Bone marrow (tissue), 2 donors: Measurements from ENCODE around the gene STXBP4.

Experiments
- DNase-seq, 2 donors: peaks; one replicate each; lab custom pipeline; 2025; lab: John Stamatoyannopoulos, UW

Gene STXBP4

GRCh38 chr17:54968262-54968987 is at the start of gene STXBP4, which contains the start of gene COX11:
STXBP4 (plus strand) TSS chr17:54968765; CDS start chr17:54986220, 17,455 bp downstream.
COX11 (minus strand) TSS chr17:54968654; CDS start chr17:54968646, 8 bp downstream.
- peak; percentile 73 to 89 for DNase-seq

DNA sequence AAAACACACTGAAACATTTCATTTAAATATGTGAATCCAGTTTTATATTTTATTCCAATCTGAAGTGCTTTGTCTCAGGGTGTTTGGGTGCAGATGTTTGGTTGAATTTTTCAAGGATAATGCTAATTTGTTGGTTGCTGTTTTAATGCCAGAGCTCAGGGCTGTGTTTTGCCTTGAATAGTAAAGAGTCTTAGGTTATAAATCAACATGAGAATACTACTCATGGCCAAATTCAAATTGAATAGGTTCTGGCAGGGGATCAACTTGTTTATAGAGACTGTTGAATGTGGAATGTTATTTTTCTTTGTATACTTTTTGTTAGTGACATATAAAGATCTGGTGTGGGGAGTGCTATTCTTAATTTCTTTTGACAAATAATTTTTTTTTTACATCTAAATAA is 49.1 kb upstream of the STXBP4 start:
- DNase-seq = no peak

DNA sequence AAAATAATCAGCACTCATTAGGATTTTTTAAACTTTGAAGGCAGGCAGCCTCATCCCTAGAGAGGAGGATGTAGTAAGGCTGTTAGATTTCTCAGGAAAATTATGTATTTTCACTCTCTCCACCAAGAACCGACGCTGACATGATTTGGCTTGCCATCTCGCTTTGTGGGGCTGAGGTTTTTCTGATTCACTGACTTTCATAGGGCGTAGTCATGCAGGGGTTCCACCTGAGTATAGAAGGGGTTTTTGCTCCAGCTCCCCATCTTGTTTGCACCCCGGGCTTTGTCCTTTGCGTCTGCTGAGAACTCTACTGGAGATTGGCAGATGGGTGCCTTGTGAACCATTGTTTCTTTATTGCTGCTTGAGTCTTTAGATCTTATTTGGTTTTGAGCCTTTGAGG is 47.7 kb upstream of the STXBP4 start:
- no peak for DNase-seq

DNA sequence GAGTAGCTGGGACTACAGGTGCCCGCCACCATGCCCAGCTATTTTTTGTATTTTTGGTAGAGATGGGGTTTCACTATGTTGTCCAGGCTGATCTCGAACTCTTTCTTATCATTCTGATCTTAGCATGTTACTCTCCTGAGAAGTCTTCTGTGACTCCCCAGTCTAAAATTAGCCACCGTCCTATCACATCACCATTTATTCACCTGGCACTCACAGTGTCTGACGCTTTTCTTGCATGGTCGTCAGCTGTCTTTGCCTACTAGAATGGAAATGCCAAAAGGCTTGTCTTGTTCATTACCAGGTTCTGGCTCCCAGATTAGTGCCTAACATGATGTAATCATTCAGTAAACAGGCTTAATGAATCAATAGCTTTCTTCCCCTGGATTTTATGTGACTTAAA is 44.2 kb upstream of the STXBP4 start:
- no peak for DNase-seq

DNA sequence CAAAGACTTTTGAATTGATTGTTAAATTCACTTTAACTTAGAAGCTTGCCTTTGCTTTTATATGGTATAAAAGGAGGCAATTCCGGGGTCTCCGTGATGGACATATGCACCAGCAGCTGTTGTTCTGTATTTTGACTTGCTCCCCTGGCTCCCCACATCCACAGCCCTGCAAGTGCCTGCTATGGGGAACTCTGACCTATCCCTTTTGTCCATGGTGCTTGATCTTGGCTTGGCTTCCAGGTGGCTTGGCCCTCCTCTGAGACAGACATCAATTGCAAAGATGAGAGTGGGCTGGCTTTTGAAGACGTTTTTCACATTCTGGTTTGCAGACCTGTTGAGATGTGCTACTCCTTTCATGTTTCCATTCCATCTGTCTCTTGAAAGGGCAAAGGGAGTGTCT is 41.0 kb upstream of the STXBP4 start:
- DNase-seq = no peak

- no peak for DNase-seq
Measured at GRCh38 chr17:54932711-54933110, 35.9 kb upstream of the STXBP4 start.

GRCh38 chr17:54933921-54934320 is 34.6 kb upstream of the STXBP4 start:
- DNase-seq = no peak

DNA sequence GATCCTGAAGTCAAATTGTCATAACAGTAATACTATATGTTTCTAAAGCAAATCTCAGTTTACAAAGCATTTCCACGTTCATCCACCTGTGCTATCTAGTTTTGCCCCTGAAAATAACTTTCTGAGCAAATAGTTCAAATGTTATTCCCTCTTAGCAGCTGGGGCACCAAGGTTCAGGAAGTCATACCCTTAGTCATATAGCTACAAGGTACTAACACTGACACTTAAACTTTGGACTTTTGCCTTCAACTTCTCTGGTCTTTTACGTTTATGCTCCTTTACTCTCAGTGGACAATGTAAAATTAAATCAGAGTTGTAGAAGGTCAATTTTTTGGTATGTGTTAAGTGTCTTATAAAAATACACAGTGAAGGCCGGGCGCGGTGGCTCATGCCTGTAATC is 33.1 kb upstream of the STXBP4 start:
- no peak for DNase-seq

DNA sequence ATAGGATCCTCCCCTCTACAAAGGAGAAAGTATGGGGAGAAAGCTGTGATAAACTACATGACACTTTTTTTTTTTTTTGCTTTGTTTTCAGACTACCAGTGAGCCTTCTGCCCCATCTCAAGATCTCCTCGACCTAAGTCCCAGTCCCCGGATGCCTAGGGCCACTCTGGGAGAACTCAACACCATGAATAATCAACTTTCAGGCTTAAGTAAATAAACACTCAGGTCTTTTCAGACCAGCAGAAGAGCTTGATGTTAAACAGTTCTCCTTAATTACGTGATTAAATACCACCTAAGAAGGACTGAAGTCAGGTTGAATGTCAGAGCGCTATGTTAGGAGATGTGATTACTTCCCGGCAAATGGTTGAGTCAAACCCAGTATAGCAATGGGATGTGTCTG is 31.5 kb upstream of the STXBP4 start:
- DNase-seq = no peak

- DNase-seq = no peak
Measured at GRCh38 chr17:54937426-54937825, 31.1 kb upstream of the STXBP4 start.

DNA sequence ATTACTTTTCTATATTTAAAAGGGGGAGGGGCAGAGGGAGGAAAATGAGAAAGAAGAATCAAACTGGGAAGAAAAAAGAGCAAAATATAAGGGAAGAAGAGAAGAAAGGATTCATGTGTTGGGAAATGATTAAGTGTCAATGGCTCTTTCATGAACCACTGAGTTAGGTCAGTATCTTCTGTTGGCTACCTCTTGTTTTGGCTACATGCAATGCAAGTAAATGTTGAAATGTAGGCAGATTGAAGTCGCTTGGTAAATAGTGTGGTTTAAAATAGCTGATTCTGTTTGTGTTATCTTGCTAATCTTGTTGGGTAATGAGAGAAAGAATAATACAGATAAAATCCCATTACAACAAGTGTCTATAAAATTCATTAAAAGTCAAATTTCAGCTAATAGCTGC is 27.3 kb upstream of the STXBP4 start:
- DNase-seq = no peak

- DNase-seq = no peak
Measured at GRCh38 chr17:54944796-54945195, 23.8 kb upstream of the STXBP4 start.

DNA sequence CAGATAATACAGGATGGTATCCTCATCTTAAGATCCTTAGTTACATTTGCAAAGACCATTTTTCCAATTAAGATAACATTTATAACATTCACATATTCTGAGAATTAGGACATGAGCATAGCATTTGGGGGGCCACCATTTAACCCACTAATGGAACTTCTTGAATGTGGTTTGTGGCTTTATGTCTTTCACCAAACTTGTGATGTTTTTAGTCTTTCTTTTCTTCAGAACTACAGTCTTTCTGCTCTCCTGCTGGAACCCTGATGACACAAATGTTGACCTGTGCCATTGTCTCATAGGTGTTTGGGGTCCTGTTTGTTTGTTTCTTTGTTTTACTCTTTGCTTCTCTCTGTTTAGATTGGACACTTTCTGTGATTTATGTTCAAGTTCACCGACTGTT is 23.3 kb upstream of the STXBP4 start:
- no peak for DNase-seq

DNA sequence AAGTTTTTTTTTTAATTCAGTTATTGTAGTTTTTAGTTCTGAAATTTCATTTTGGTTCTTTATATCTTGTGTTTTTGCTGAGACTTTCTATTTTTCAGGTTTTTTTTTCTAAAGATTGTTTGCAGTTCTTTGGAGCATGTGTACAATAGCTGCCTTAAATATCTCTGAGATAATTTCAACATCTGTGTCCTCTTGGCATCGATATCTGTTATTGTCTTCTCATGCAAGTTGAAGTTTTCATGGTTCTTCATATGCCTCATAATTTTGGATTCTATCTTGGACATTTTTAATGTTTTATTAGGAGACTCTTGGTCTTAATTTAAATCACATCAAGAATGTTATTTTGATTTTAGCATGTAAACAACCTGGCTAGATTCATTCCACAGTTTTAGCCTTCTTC is 22.9 kb upstream of the STXBP4 start:
- no peak for DNase-seq

DNA sequence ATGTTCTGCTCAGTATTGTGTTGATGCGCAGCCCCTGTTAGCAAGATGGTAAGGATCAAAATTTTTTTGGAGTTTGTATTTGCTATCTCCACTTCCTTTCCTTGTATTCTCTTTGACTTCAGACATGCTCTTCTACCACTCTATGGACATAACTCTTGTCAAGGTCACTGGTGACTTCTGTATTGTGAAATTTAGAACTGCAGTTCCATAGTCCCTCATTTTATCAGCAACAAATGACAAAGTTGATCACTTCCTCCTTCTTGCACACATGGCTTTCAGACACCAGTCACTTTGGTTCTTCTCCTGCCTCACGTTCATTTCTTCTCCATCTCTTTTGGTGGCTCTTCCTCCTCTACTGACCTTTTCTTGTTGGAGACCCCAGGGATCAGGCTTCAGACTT is 21.2 kb upstream of the STXBP4 start:
- DNase-seq = no peak

DNA sequence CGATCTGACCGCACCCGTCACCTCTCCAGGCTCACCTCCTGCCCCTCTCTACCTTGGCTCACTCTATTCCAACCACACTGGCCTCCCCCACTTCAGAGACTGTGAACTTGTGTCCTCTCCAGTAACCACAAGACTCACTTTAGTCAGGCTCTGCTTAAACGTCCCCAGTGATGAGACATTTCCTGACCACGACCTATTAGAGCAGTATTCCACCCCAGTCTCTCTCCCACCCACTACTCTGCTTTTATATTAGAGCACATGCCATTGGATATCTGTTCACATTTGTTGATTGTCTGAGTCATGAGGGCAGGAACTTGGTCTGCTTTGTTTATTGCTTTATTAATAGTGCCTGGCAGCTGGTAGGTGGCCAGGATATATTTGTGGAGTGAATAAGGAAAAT is 20.2 kb upstream of the STXBP4 start:
- DNase-seq = peak in 1 of 2 donors; percentile 5

DNA sequence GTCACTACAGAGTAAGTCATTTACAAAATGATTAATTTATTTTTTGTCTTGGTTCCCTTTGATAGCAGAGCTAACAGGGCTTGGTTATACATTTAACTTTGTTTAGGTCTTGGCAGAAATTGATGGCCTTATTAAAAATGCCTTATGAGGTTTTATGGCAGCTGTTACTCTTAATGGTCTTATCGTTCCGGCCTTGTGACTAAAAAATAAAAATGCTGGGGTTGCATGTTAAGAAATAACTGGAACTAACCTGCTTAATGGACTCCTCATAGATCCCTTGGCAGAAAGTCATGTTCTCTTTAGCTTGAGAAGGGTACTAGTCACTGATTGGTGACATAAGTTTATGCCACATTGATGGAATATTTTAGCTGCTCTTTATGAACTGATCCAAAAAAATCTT is 18.4 kb upstream of the STXBP4 start:
- DNase-seq = no peak

- no peak for DNase-seq
Measured at GRCh38 chr17:54951286-54951685, 17.3 kb upstream of the STXBP4 start.

DNA sequence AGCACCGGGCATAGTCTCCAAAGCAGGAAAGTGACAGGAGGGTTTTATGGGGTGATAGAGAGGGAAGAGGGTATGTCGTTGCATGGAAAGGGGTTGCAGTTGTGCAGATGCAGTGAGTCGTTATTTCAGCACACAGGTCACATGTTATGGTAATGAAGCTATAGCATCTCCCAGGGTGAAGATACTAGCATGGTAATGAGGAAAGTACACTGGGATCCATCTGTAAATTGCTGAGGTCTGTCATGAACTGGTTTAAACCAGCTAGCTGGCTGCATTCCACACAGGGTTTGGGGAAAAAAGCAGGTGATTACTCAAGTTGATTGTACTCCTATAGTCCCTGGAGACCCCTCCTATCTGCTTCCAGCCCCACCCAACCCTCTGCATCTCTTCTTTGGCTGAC is 11.8 kb upstream of the STXBP4 start:
- DNase-seq = no peak

GRCh38 chr17:54967621-54968261 is 824 bp upstream of the STXBP4 start:
- DNase-seq = no peak

DNA sequence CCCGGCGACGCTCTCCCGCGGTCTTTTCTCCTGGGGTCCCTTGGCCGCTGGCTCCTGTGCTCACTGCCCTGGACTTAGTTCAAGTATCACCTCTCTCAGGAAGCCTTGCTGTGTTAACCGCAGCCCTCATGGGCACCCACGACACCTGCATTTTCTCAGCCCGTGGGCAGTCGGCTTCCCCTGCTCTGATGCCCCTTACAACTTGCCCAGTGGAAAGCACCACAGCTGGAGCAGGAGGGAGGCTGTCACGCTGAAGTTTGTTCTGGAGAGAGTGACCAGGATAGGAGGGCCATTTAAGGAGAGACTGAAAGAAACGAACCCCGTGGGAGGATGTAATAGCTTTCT is 395 bp downstream of the STXBP4 start:
- no peak for DNase-seq

DNA sequence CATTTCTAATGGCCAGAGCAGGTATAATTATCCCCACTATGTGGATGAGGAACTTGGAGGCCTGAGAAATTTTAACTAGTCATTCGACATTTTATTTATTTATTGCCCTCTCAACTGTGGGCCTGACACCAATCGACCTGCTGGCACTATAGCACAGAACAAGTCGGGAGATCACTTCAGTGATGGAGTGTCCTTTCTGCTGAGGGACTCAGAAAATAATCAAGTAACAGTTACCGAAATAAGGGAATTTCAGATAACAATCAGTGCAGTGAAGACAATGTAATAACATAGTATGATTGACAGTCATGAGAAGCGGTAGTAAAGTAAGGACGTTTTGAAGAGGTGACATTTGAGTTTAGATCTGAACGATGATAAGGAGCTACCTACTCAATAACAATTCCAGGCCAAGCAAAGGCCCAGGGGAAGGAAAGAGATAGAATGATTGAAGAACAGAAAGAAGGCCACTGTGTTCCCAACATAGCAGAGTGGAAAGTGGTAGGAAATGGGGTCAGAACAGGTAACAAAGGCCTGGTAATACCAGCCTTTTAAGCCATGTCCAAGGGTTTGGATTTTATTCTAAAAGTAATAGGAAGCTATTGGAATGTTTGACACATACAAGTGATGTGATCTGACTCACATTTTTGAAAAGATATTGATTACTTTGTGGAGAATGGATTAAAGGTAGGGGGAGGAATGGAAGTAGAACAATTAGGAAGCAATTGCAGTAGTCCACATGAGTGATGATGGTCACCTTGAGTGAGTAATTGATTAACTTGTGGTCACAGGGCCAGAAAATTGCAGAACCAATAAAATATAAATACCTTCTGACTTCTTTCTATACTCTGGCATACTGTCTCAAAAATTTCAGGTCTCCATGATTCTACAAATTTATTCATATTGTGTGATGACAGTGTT is 1.4 kb downstream of the STXBP4 start:
- no peak for DNase-seq

DNA sequence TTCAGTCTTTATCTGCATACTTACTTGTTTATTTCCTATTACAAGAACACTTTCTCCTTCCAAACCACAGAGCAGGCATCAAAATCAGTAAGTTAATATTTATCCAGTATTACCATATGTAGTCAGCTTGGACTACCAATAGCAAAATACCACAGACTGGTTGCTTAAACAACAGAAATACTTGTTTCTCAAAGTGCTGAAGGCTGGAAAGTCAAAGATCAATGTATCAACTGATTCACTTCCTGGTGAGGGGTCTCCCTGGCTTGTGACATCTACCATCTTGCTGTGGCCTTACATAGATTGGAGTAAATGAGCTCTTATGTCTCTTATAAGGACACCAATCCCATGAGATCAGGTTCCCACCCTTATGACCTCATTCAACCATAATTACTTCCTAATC is 2.6 kb downstream of the STXBP4 start:
- no peak for DNase-seq
